GM21515 (cell line): ENCODE measurements around the gene FXYD5.
"Not testable (repeated sequence)": the region's sequence is repeated elsewhere in the genome, so short reads cannot be mapped to it uniquely, and the experiment has no call there.

ENCODE experiments used
- ATAC-seq: cut with Tn5 transposase; IDR thresholded peaks from one replicate; pipeline ENCODE4 v1.9.1; 2021; ENCODE audit not compliant: unreplicated experiment

FXYD5 gene

GRCh38 chr19:35136977-35137702, 17.4 kb upstream of the FXYD5 start:
- ATAC-seq, result no peak

- no peak for ATAC-seq
Observed at GRCh38 chr19:35138305-35138892, 16.1 kb upstream of the FXYD5 start, which contains the start of gene FXYD1. Gene FXYD1 (plus strand): TSS chr19:35138824. CDS start chr19:35140080, 1,256 bp downstream.

- no peak for ATAC-seq
Observed at GRCh38 chr19:35140207-35140961, 14.2 kb upstream of the FXYD5 start.

- ATAC-seq, result peak; percentile 42
Observed at GRCh38 chr19:35140962-35141836, 13.3 kb upstream of the FXYD5 start.

GRCh38 chr19:35141837-35142605, 12.5 kb upstream of the FXYD5 start:
- ATAC-seq, result no peak

GRCh38 chr19:35142606-35143230, 11.8 kb upstream of the FXYD5 start:
- no peak for ATAC-seq

GRCh38 chr19:35143231-35143715, 11.3 kb upstream of the FXYD5 start, which contains the start of gene FXYD7:
Gene FXYD7 (plus strand): TSS chr19:35143255. CDS start chr19:35143334, 79 bp downstream.
- no peak for ATAC-seq

- no peak for ATAC-seq
Observed at GRCh38 chr19:35143818-35144217, 10.7 kb upstream of the FXYD5 start.

GRCh38 chr19:35144259-35144599, 10.3 kb upstream of the FXYD5 start:
- no peak for ATAC-seq

- ATAC-seq, result no peak
Observed at GRCh38 chr19:35144600-35145436, 9.7 kb upstream of the FXYD5 start.

- ATAC-seq, result no peak
Observed at GRCh38 chr19:35146746-35147459, 7.6 kb upstream of the FXYD5 start.

- no peak for ATAC-seq
Observed at GRCh38 chr19:35149463-35149862, 5.1 kb upstream of the FXYD5 start.

GRCh38 chr19:35150445-35150844, 4.1 kb upstream of the FXYD5 start:
- no peak for ATAC-seq

GRCh38 chr19:35151273-35152065, 3.1 kb upstream of the FXYD5 start:
- ATAC-seq, result no peak

- not testable (repeated sequence) for ATAC-seq
Observed at GRCh38 chr19:35153129-35153522, 1.4 kb upstream of the FXYD5 start.

- ATAC-seq, result no peak
Observed at GRCh38 chr19:35153701-35154524, 622 bp upstream of the FXYD5 start.
